HL-60 (cell line): ENCODE data around the gene NRP2.

Source experiments
- DNase-seq, 2 experiments: peaks; one replicate each; pipeline ENCODE4 v3.0.0-alpha.2; 2010 to 2020; ENCODE audit warnings: low read depth in 1 of 2, low spot score in 1 of 2
- H3K27ac ChIP-seq: fragments of 250-450 bp; sonication (Bioruptor Pico); replicated peaks from 2 replicates; pipeline ENCODE4 v1.5.1; 2020; ENCODE audit warnings: mild to moderate bottlenecking, moderate library complexity
- H3K27me3 ChIP-seq: fragments of 250-450 bp; sonication (Bioruptor Pico); 2 replicates; pipeline ENCODE4 v1.5.1; 2021; ENCODE audit warnings: mild to moderate bottlenecking, moderate library complexity; ENCODE audit not compliant: insufficient read depth, poor library complexity, severe bottlenecking
- H3K4me3 ChIP-seq: replicated peaks from 2 replicates; pipeline ENCODE4 v1.5.1; 2011; ENCODE audit warnings: mild to moderate bottlenecking, control low read depth, low read length; ENCODE audit not compliant: insufficient read depth
- CTCF ChIP-seq: IDR thresholded peaks from one replicate; pipeline ENCODE4 v1.5.1; 2011; ENCODE audit warnings: low read length, control low read depth, inconsistent platforms; ENCODE audit not compliant: insufficient read depth
- GABPA ChIP-seq: IDR thresholded peaks from 2 replicates; pipeline ENCODE4 v1.6.1; 2012; ENCODE audit warnings: low read depth
- POLR2AphosphoS5 ChIP-seq: IDR thresholded peaks from 2 replicates; pipeline ENCODE4 v1.6.1; 2012; ENCODE audit warnings: low read depth
- SPI1 ChIP-seq: IDR thresholded peaks from 2 replicates; pipeline ENCODE4 v1.6.1; 2012; ENCODE audit warnings: low read depth, mild to moderate bottlenecking, borderline replicate concordance
- TF ChIP-seq, protein P1 (sequence below): IDR thresholded peaks from 2 replicates; pipeline ENCODE4 v1.6.1; 2012; ENCODE audit warnings: low read depth; ENCODE audit not compliant: insufficient replicate concordance

The NRP2 gene

GRCh38 chr2:205723179-205723578, 40.9 kb downstream of the NRP2 start:
- no peak for TF ChIP-seq SPI1
- TF ChIP-seq POLR2AphosphoS5, result no peak
- TF ChIP-seq CTCF, result no peak
- no peak for TF ChIP-seq GABPA
- TF ChIP-seq, protein P1, sequence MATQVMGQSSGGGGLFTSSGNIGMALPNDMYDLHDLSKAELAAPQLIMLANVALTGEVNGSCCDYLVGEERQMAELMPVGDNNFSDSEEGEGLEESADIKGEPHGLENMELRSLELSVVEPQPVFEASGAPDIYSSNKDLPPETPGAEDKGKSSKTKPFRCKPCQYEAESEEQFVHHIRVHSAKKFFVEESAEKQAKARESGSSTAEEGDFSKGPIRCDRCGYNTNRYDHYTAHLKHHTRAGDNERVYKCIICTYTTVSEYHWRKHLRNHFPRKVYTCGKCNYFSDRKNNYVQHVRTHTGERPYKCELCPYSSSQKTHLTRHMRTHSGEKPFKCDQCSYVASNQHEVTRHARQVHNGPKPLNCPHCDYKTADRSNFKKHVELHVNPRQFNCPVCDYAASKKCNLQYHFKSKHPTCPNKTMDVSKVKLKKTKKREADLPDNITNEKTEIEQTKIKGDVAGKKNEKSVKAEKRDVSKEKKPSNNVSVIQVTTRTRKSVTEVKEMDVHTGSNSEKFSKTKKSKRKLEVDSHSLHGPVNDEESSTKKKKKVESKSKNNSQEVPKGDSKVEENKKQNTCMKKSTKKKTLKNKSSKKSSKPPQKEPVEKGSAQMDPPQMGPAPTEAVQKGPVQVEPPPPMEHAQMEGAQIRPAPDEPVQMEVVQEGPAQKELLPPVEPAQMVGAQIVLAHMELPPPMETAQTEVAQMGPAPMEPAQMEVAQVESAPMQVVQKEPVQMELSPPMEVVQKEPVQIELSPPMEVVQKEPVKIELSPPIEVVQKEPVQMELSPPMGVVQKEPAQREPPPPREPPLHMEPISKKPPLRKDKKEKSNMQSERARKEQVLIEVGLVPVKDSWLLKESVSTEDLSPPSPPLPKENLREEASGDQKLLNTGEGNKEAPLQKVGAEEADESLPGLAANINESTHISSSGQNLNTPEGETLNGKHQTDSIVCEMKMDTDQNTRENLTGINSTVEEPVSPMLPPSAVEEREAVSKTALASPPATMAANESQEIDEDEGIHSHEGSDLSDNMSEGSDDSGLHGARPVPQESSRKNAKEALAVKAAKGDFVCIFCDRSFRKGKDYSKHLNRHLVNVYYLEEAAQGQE, result no peak
- no peak for DNase-seq
- Histone ChIP-seq H3K27ac (no peak overlapping the region), H3K27me3 (no peaks in the 10 kb centered on the region), H3K4me3 (no peak overlapping the region)

GRCh38 chr2:205725059-205725458, 42.8 kb downstream of the NRP2 start:
- H3K27ac ChIP-seq, result no peak overlapping the region
- H3K27me3 ChIP-seq, result no peaks in the 10 kb centered on the region
- no peak overlapping the region for H3K4me3 ChIP-seq
- DNase-seq, result no peak
- TF ChIP-seq GABPA (no peak), POLR2AphosphoS5 (no peak), SPI1 (no peak), CTCF (no peak)
- TF ChIP-seq, protein P1, result no peak

DNA sequence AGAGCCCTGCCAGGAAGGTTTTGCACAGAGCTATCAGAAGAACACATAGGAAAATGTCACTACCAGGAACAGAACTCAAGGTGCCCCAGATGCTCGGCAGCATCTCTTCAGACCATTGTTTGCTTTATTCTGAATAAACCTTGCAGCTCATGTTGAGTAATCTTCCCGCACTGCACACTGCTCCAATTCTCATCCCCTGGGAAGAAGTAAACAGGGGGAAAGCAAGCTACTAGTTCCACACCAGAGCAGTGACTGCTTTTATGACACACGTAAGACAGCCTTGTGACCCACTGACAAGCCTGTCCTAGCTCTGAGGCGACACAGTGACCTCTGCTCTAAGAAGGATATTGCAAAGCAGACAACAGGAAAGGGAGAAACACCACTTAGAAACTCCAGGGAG, 44.2 kb downstream of the NRP2 start:
- TF ChIP-seq SPI1 (no peak), POLR2AphosphoS5 (no peak), CTCF (no peak), GABPA (no peak)
- TF ChIP-seq, protein P1, result no peak
- H3K4me3 ChIP-seq, result no peak overlapping the region
- H3K27ac ChIP-seq, result no peak overlapping the region
- H3K27me3 ChIP-seq, result no peaks in the 10 kb centered on the region
- no peak for DNase-seq
